Panc1 (cell line): ENCODE results near the gene LLGL1. TPM values are rescaled to one million over a fixed set of nuclear protein-coding genes. Genes with fewer than 3 reads are reported as not detected.

ENCODE experiments used
- ATAC-seq: fragments of 200-7000 bp; cut with Tn5 transposase; 2 replicates; pipeline ENCODE4 v1.9.1; 2020; ENCODE audit warnings: mild to moderate bottlenecking, moderate library complexity
- BruUV-seq: library from RNA; stranded (reverse); fragments of 400-500 nt; replicated peaks from 2 replicates; lab custom pipeline; 2021; lab: Mats Ljungman, UMichigan
- CTCF ChIA-PET: fragments of 300-600 bp; sonication (Branson Sonifier 250); formaldehyde crosslinking; loops from one replicate; lab custom pipeline; 2022; ENCODE audit warnings: antibody characterized with exemption; lab: Charles Lee
- POLR2A ChIA-PET: fragments of 300-600 bp; sonication (Branson Sonifier 250); formaldehyde crosslinking; loops from one replicate; lab custom pipeline; 2022; ENCODE audit warnings: antibody characterized with exemption; lab: Charles Lee
- DNase-seq: peaks from one replicate; pipeline ENCODE4 v3.0.0-alpha.2; 2010; ENCODE audit warnings: low read depth, low spot score
- H3K27ac ChIP-seq: 2 replicates; pipeline ENCODE4 v1.5.1; 2011; ENCODE audit warnings: mild to moderate bottlenecking, low read length, inconsistent platforms
- H3K27me3 ChIP-seq: fragments of 200-500 bp; sonication (Bioruptor generic); 2 replicates; pipeline ENCODE4 v1.6.0; 2014; ENCODE audit warnings: low read length, inconsistent platforms; ENCODE audit not compliant: control insufficient read depth, insufficient read depth
- H3K36me3 ChIP-seq: fragments of 200-500 bp; sonication (Bioruptor generic); 2 replicates; pipeline ENCODE4 v1.5.1; 2014; ENCODE audit warnings: inconsistent platforms, mild to moderate bottlenecking, low read length, moderate library complexity; ENCODE audit not compliant: control insufficient read depth, insufficient read depth
- H3K4me1 ChIP-seq: 2 replicates; pipeline ENCODE4 v1.5.1; 2011; ENCODE audit warnings: inconsistent platforms, mild to moderate bottlenecking, low read length, moderate library complexity; ENCODE audit not compliant: control insufficient read depth, insufficient read depth
- H3K4me3 ChIP-seq, 2 experiments: 2 replicates each; pipeline ENCODE4 v1.5.1; 2011 to 2012; ENCODE audit warnings: low read depth in 2 of 2, low read length in 2 of 2, mild to moderate bottlenecking in 2 of 2, inconsistent platforms in 1 of 2, moderate library complexity in 1 of 2
- H3K9me3 ChIP-seq: fragments of 200-500 bp; sonication (Bioruptor generic); 2 replicates; pipeline ENCODE4 v1.5.1; 2014; ENCODE audit warnings: low read depth, mild to moderate bottlenecking, inconsistent platforms, low read length, moderate library complexity; ENCODE audit not compliant: control insufficient read depth, insufficient read depth
- POLR2AphosphoS5 ChIP-seq: IDR thresholded peaks from 2 replicates; pipeline ENCODE4 v1.6.1; 2012; ENCODE audit warnings: mild to moderate bottlenecking, low read depth, low read length, moderate library complexity
- SIN3A ChIP-seq: IDR thresholded peaks from 2 replicates; pipeline ENCODE4 v1.6.1; 2012; ENCODE audit warnings: low read depth, mild to moderate bottlenecking, low read length, moderate library complexity, borderline replicate concordance; ENCODE audit not compliant: insufficient read depth
- TCF7L2 ChIP-seq: IDR thresholded peaks from 2 replicates; pipeline ENCODE4 v1.6.1; 2011; ENCODE audit warnings: mild to moderate bottlenecking, low read depth, low read length, inconsistent platforms
- in situ Hi-C: cut with HindIII; loops from 2 replicates; pipeline ENCODE4 v1.10.0; 2016; ENCODE audit warnings: low sequenced_read_pairs, low pct_unique_long_range_greater_than_20kb
- intact Hi-C: fragments of 100-400 bp; cut with micrococcal nuclease; formaldehyde crosslinking; loops from one replicate; pipeline ENCODE4 v1.10.0; 2022; ENCODE audit not compliant: unreplicated experiment
- total RNA-seq: library from RNA; stranded (reverse); gene quantifications from one replicate; pipeline ENCODE4 v1.2.1, GENCODE V29; 2021; ENCODE audit not compliant: unreplicated experiment
- TF ChIP-seq, protein P1 (sequence below), 2 experiments: IDR thresholded peaks; 2 replicates each; pipeline ENCODE4 v1.6.1; 2011 to 2012; ENCODE audit warnings: low read depth in 2 of 2, control low read depth in 1 of 2, low read length in 1 of 2, mild to moderate bottlenecking in 1 of 2, moderate library complexity in 1 of 2; ENCODE audit not compliant: insufficient read depth in 1 of 2
- TF ChIP-seq, protein P2 (sequence below): fragments of 450-650 bp; IDR thresholded peaks from 2 replicates; pipeline ENCODE4 v1.5.1; 2017; ENCODE audit warnings: mild to moderate bottlenecking

The LLGL1 gene
- total RNA-seq, 1 experiment from 2014 or later, result 18.4 TPM

DNA sequence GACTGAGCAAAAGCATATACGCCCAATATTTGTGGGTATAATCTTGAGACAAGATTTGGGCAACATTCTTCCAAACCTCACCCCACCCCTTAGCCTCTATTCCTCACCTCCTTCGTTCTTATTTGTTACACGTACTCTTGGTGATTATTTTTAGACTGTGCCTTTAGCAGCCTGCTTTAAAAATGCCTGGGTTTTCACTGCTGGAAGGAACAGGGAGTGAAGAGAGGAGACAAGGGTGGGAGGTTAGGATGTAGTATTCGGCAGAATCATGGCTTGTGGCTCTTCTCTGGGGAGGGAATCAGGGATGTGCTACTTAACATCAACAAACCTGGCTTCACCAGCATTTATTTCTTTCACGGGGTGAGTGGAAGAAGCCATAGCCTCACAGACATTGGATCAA, 30.2 kb upstream of the LLGL1 start:
- Histone ChIP-seq H3K27ac (no peak overlapping the region), H3K4me3 (no peak overlapping the region), H3K27me3 (no peaks in the 10 kb centered on the region), H3K9me3 (no peaks in the 10 kb centered on the region), H3K4me1 (peaks cover 10% of the 10 kb centered on the region), H3K36me3 (peaks cover 19% of the 10 kb centered on the region)
- in situ Hi-C loops (no loop called here), intact Hi-C loops (no loop called here)
- ChIA-PET CTCF (no interaction called here), POLR2A (no interaction called here)
- TF ChIP-seq, protein P1, sequence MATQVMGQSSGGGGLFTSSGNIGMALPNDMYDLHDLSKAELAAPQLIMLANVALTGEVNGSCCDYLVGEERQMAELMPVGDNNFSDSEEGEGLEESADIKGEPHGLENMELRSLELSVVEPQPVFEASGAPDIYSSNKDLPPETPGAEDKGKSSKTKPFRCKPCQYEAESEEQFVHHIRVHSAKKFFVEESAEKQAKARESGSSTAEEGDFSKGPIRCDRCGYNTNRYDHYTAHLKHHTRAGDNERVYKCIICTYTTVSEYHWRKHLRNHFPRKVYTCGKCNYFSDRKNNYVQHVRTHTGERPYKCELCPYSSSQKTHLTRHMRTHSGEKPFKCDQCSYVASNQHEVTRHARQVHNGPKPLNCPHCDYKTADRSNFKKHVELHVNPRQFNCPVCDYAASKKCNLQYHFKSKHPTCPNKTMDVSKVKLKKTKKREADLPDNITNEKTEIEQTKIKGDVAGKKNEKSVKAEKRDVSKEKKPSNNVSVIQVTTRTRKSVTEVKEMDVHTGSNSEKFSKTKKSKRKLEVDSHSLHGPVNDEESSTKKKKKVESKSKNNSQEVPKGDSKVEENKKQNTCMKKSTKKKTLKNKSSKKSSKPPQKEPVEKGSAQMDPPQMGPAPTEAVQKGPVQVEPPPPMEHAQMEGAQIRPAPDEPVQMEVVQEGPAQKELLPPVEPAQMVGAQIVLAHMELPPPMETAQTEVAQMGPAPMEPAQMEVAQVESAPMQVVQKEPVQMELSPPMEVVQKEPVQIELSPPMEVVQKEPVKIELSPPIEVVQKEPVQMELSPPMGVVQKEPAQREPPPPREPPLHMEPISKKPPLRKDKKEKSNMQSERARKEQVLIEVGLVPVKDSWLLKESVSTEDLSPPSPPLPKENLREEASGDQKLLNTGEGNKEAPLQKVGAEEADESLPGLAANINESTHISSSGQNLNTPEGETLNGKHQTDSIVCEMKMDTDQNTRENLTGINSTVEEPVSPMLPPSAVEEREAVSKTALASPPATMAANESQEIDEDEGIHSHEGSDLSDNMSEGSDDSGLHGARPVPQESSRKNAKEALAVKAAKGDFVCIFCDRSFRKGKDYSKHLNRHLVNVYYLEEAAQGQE (IDR thresholded peaks at IDR 0.05; ENCODE audit: insufficient read depth in 1 of 2, low read depth in 2 of 2, low read length in 1 of 2), result no peak
- TF ChIP-seq SIN3A, result no peak
- TF ChIP-seq, protein P2, sequence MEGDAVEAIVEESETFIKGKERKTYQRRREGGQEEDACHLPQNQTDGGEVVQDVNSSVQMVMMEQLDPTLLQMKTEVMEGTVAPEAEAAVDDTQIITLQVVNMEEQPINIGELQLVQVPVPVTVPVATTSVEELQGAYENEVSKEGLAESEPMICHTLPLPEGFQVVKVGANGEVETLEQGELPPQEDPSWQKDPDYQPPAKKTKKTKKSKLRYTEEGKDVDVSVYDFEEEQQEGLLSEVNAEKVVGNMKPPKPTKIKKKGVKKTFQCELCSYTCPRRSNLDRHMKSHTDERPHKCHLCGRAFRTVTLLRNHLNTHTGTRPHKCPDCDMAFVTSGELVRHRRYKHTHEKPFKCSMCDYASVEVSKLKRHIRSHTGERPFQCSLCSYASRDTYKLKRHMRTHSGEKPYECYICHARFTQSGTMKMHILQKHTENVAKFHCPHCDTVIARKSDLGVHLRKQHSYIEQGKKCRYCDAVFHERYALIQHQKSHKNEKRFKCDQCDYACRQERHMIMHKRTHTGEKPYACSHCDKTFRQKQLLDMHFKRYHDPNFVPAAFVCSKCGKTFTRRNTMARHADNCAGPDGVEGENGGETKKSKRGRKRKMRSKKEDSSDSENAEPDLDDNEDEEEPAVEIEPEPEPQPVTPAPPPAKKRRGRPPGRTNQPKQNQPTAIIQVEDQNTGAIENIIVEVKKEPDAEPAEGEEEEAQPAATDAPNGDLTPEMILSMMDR, result no peak
- no peak for TF ChIP-seq TCF7L2
- TF ChIP-seq POLR2AphosphoS5, result no peak
- ATAC-seq (no peak), DNase-seq (no peak)
- TSS peak; percentile 16 for BruUV-seq

DNA sequence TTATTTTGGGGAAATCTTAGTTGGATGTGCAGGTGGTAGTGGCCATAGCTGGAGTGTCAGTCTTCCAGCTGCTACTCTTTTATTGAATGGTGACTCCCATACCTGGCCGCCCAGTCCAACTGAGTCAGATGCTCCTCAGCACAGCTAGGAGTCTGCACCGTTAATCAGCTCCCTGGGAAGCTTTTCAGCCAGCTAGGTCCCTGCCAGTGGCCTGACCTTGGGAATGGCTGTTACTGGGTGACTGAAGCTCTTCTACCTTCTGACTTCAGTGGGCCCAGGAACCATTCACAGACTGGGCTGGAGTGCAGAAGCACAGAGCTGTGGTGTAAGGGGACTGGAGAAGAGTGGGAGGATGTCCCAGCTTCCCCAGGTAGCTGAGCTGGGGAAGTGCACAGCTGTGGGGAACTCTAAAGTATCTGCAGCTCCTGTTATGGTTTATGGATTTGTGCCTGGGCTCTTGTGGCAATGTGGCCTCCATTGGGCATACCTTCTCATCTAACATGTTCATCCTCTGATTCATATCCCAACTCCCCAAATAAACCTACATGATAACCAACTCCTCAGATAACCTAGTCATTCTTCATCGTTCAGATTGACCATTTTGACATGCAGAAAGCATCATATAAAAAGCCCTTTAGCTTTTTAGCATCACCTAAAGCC, 27.8 kb upstream of the LLGL1 start:
- intact Hi-C loops (no loop called here), in situ Hi-C loops (no loop called here)
- BruUV-seq, result no TSS peak
- CTCF ChIA-PET, result no interaction called here
- H3K4me3 ChIP-seq, result no peak overlapping the region
- H3K36me3 ChIP-seq, result peaks cover 19% of the 10 kb centered on the region
- POLR2A ChIA-PET, result no interaction called here
- TF ChIP-seq TCF7L2, result no peak
- TF ChIP-seq, protein P1 (IDR thresholded peaks at IDR 0.05; ENCODE audit: insufficient read depth in 1 of 2, low read depth in 2 of 2, low read length in 1 of 2), result no peak
- TF ChIP-seq, protein P2, result no peak
- no peak for TF ChIP-seq SIN3A
- H3K27me3 ChIP-seq, result no peaks in the 10 kb centered on the region
- no peak for ATAC-seq
- H3K4me1 ChIP-seq, result no peaks in the 10 kb centered on the region
- no peak overlapping the region for H3K27ac ChIP-seq
- DNase-seq, result no peak
- no peaks in the 10 kb centered on the region for H3K9me3 ChIP-seq
